ENCODE measurements around the gene ATP1A3.
"Not testable (repeated sequence)": the region's sequence is repeated elsewhere in the genome, so short reads cannot be mapped to it uniquely, and the experiment has no call there.

The ATP1A3 gene

GRCh38 chr19:41997121-41997850, 3.3 kb upstream of the ATP1A3 start:
- H3K4me3 Mint-ChIP-seq = peak overlapping the region; percentile 19
- no peaks in the 10 kb centered on the region for H3K9me3 Mint-ChIP-seq
- DNase-seq (ENCODE audit: low spot score in 2 of 2) (peak; percentile 29 to 71), ATAC-seq (peak; percentile 38)
- peaks cover 59% of the 10 kb centered on the region for H3K4me1 Mint-ChIP-seq
- no peak overlapping the region for H3K27ac Mint-ChIP-seq
- no peaks in the 10 kb centered on the region for H3K36me3 Mint-ChIP-seq

- Mint-ChIP-seq H3K27ac (no peak overlapping the region), H3K4me3 (peak overlapping the region; percentile 19), H3K4me1 (peaks cover 53% of the 10 kb centered on the region), H3K9me3 (no peaks in the 10 kb centered on the region), H3K36me3 (no peaks in the 10 kb centered on the region)
- ATAC-seq (no peak), DNase-seq (ENCODE audit: low spot score in 2 of 2) (no peak)
Observed at GRCh38 chr19:41995959-41996797, 2.1 kb upstream of the ATP1A3 start.

GRCh38 chr19:41994994-41995958, 1.2 kb upstream of the ATP1A3 start:
- H3K27ac Mint-ChIP-seq = no peak overlapping the region
- H3K4me1 Mint-ChIP-seq = peaks cover 53% of the 10 kb centered on the region
- H3K36me3 Mint-ChIP-seq = no peaks in the 10 kb centered on the region
- DNase-seq (ENCODE audit: low spot score in 2 of 2) (no peak), ATAC-seq (no peak)
- no peaks in the 10 kb centered on the region for H3K9me3 Mint-ChIP-seq
- H3K4me3 Mint-ChIP-seq = peak overlapping the region; percentile 75

DNA sequence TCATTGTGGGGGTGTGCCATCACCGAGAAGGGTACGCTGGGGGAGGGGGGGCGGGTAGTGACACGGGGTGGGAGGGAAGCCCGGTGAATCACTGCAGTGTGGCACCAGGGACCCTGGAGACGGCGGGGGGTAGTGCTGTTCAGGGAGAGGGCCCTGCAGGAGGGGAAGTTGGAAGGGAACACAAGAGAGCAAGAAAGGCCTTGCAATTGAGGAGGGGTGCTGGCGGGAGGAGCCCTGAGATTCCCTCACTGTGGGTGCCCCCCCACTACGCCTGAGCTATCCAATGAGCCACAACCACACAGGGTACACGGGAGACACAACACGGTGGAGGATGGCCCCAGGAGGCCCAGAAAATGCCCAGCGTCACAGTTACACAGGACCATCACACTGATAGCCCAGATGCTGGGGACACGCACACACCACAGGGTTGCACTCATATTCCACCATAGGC, 516 bp upstream of the ATP1A3 start:
- Mint-ChIP-seq H3K4me1 (peaks cover 52% of the 10 kb centered on the region), H3K9me3 (no peaks in the 10 kb centered on the region), H3K4me3 (peak overlapping the region; percentile 75), H3K36me3 (no peaks in the 10 kb centered on the region), H3K27ac (no peak overlapping the region)
- ATAC-seq = no peak
- DNase-seq (ENCODE audit: low spot score in 2 of 2) = no peak

- Mint-ChIP-seq H3K4me1 (peaks cover 35% of the 10 kb centered on the region), H3K4me3 (peak overlapping the region; percentile 75)
- H3K27ac Mint-ChIP-seq; H3K36me3 Mint-ChIP-seq; H3K9me3 Mint-ChIP-seq; ATAC-seq; DNase-seq (ENCODE audit: low spot score in 2 of 2): not testable (repeated sequence)
Observed at GRCh38 chr19:41991925-41992569, 2.0 kb downstream of the ATP1A3 start.

DNA sequence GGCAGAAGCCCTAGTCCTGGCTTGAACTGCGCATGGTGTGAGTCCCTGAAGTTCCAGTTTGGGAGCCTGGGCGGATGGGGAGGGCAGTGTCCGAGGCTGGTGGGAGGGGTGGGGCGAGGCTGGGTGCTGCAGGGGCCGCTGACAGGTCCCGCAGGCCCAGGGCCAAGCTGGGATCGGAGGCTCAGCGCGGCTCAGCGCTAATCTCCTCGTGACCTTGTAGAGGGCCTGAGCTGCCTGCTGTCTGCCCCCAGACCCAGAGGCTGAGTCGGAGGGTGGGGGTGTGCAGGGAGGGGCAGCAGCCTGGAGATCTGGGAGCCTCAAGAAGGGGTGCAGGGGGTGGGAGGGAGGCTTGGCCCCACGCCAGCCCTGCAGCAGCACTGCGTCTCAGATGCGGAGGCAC, 3.0 kb downstream of the ATP1A3 start:
- no peaks in the 10 kb centered on the region for H3K36me3 Mint-ChIP-seq
- ATAC-seq (no peak), DNase-seq (ENCODE audit: low spot score in 2 of 2) (no peak)
- H3K4me1 Mint-ChIP-seq = peaks cover 25% of the 10 kb centered on the region
- H3K9me3 Mint-ChIP-seq = no peaks in the 10 kb centered on the region
- H3K27ac Mint-ChIP-seq = no peak overlapping the region
- H3K4me3 Mint-ChIP-seq = peak overlapping the region; percentile 18

GRCh38 chr19:41990615-41991014, 3.4 kb downstream of the ATP1A3 start:
- Mint-ChIP-seq H3K36me3 (no peaks in the 10 kb centered on the region), H3K4me1 (peaks cover 24% of the 10 kb centered on the region), H3K9me3 (no peaks in the 10 kb centered on the region), H3K4me3 (no peak overlapping the region), H3K27ac (no peak overlapping the region)
- ATAC-seq (no peak), DNase-seq (ENCODE audit: low spot score in 2 of 2) (no peak)

- no peak for DNase-seq (ENCODE audit: low spot score in 2 of 2)
- Mint-ChIP-seq H3K9me3 (no peaks in the 10 kb centered on the region), H3K4me1 (peaks cover 19% of the 10 kb centered on the region), H3K27ac (no peak overlapping the region), H3K4me3 (no peak overlapping the region), H3K36me3 (no peaks in the 10 kb centered on the region)
- no peak for ATAC-seq
Observed at GRCh38 chr19:41990028-41990427, 4.0 kb downstream of the ATP1A3 start.

- Mint-ChIP-seq H3K27ac (no peak overlapping the region), H3K9me3 (no peaks in the 10 kb centered on the region), H3K4me1 (peaks cover 12% of the 10 kb centered on the region), H3K4me3 (no peak overlapping the region), H3K36me3 (no peaks in the 10 kb centered on the region)
- DNase-seq (ENCODE audit: low spot score in 2 of 2) = no peak
- ATAC-seq = no peak
Observed at GRCh38 chr19:41988947-41989346, 5.1 kb downstream of the ATP1A3 start.

DNA sequence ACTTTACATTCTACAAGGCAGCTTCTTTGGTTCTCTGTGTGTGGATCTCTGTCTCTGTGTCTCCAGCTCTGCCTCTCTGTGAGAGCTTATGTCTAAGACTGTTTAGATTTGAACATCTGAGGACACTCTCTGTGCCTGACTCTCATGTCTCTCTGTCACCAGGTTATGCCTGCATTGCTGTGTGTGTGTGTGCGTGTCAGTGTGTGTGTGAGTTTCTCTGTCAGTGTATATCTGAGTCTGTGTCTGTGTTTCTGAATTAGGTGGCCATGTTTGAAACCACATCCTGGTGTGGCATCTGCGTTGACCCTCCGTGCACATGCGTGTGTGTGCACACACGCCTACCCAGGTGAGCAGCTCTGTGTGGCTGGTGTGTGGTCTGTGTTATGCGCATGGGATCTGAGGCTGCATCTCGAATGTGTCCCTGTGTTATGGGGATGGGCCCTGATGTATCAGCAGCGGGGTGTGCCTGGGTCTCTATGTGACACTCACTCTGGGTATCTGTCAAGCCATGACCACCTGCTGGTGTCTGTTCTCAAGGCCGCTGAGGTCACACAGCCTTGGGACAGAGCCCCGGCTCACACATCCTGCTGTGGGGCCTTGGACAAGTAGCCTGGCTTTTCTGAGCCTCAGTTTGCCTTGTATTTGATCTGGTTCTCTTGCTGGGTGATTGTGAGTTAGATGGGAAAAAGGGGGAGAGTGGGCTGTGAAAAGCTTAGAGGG, 6.7 kb downstream of the ATP1A3 start:
- peaks cover under 1% of the 10 kb centered on the region for H3K4me1 Mint-ChIP-seq
- no peak overlapping the region for H3K4me3 Mint-ChIP-seq
- no peak overlapping the region for H3K27ac Mint-ChIP-seq
- ATAC-seq (no peak), DNase-seq (ENCODE audit: low spot score in 2 of 2) (no peak)
- H3K9me3 Mint-ChIP-seq = no peaks in the 10 kb centered on the region
- no peaks in the 10 kb centered on the region for H3K36me3 Mint-ChIP-seq

GRCh38 chr19:41984961-41985360, 9.1 kb downstream of the ATP1A3 start:
- H3K27ac Mint-ChIP-seq = peak overlapping the region; percentile 65

DNA sequence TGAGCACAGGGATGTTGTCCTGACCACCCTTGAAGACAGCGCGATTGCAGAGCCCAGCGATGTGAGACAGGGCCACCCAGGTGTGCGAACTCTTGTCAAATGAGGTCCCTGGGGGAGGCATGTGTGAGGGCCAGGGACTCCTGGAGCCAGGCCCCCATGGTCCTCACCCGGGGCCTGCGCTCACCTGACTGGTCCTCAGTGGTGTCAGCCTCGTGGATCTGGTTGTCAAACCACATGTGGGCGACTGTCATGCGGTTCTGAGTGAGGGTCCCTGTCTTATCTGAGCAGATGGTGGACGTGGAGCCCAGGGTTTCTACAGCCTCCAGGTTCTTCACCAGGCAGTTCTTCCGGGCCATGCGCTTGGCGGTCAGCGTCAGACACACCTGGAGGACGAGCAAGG, 12.3 kb downstream of the ATP1A3 start:
- H3K4me3 Mint-ChIP-seq = no peak overlapping the region
- ATAC-seq (no peak), DNase-seq (ENCODE audit: low spot score in 2 of 2) (no peak)
- no peaks in the 10 kb centered on the region for H3K4me1 Mint-ChIP-seq
- H3K27ac Mint-ChIP-seq = no peak overlapping the region
- H3K9me3 Mint-ChIP-seq = no peaks in the 10 kb centered on the region
- H3K36me3 Mint-ChIP-seq = no peaks in the 10 kb centered on the region

More at GRCh38 chr19:41984961-41985360, 9.1 kb downstream of the ATP1A3 start:
- Mint-ChIP-seq H3K4me1 (no peaks in the 10 kb centered on the region), H3K9me3 (no peaks in the 10 kb centered on the region), H3K36me3 (no peaks in the 10 kb centered on the region), H3K4me3 (no peak overlapping the region)
- ATAC-seq = no peak
- DNase-seq (ENCODE audit: low spot score in 2 of 2) = no peak

GRCh38 chr19:41978470-41978869, 15.6 kb downstream of the ATP1A3 start:
- DNase-seq (ENCODE audit: low spot score in 2 of 2) (no peak), ATAC-seq (no peak)
- Mint-ChIP-seq H3K27ac (no peak overlapping the region), H3K9me3 (no peaks in the 10 kb centered on the region), H3K4me1 (no peaks in the 10 kb centered on the region), H3K4me3 (no peak overlapping the region), H3K36me3 (no peaks in the 10 kb centered on the region)

DNA sequence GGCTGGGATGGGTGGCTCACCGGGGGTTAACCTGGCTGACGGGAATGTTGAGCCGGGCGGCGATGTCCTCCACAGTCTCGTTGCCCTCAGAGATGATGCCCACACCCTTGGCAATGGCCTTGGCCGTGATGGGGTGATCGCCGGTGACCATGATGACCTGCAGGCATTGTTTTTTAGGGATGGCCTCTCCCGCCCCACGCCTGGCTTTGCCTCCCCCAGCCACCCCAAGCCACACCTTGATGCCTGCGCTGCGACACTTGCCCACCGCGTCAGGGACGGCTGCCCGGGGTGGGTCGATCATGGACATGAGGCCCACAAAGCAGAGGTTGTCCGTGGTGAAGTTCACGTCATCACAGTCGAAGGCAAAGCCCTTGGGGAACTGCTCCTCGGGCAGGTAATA, 16.1 kb downstream of the ATP1A3 start:
- Mint-ChIP-seq H3K9me3 (no peaks in the 10 kb centered on the region), H3K27ac (no peak overlapping the region), H3K4me1 (no peaks in the 10 kb centered on the region), H3K36me3 (no peaks in the 10 kb centered on the region), H3K4me3 (no peak overlapping the region)
- ATAC-seq (no peak), DNase-seq (ENCODE audit: low spot score in 2 of 2) (no peak)
